GM19193 (cell line): ENCODE results near the gene SOX14.

ENCODE experiments used
- POLR2A ChIP-seq: IDR thresholded peaks from 4 replicates; pipeline ENCODE4 v1.6.1; 2011; ENCODE audit not compliant: insufficient read depth, insufficient read length; ENCODE audit errors: extremely low read depth

The SOX14 gene

GRCh38 chr3:137778941-137779340, 14.8 kb downstream of the SOX14 start:
- no peak for TF ChIP-seq POLR2A

- TF ChIP-seq POLR2A, result no peak
These were observed 23.4 kb downstream of the SOX14 start for GRCh38 chr3:137787529-137787928.

GRCh38 chr3:137789236-137789635, 25.1 kb downstream of the SOX14 start:
- TF ChIP-seq POLR2A, result no peak

- no peak for TF ChIP-seq POLR2A
These were observed 28.6 kb downstream of the SOX14 start for GRCh38 chr3:137792626-137793271.

GRCh38 chr3:137796993-137797392, 32.9 kb downstream of the SOX14 start:
- no peak for TF ChIP-seq POLR2A

- TF ChIP-seq POLR2A, result no peak
These were observed 39.1 kb downstream of the SOX14 start for GRCh38 chr3:137803215-137803614.

- no peak for TF ChIP-seq POLR2A
These were observed 43.9 kb downstream of the SOX14 start for GRCh38 chr3:137807998-137808397.

GRCh38 chr3:137809509-137809908, 45.4 kb downstream of the SOX14 start:
- TF ChIP-seq POLR2A, result no peak

- TF ChIP-seq POLR2A, result no peak
These were observed 47.9 kb downstream of the SOX14 start for GRCh38 chr3:137812023-137812422.

- TF ChIP-seq POLR2A, result no peak
These were observed 51.1 kb downstream of the SOX14 start for GRCh38 chr3:137815251-137815650.
